ENCODE measurements around the gene MT1HL1.

MT1HL1 gene

DNA sequence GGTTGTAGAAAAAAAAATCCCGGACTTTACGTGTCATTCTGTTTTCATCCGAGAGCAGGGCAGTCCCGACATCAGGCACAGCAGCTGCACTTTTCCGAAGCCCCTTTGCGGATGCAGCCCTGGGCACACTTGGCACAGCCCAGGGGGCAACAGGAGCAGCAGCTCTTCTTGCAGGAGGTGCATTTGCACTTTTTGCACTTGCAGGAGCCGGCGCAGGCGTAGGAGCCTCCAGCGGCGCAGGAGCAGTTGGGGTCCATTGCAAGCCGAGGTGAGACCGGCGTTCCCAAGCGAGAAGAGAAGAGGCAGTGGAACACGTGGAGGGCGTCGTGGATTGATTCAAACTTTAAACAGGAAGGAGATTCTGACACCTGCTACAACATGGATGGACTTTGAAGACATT, at the start of gene MT1HL1:
MT1HL1 (minus strand) TSS at position 326 of the 400 bp plus-strand sequence; CDS start at position 257, 69 bp downstream.
- DNase-seq (ENCODE audit: low spot score): no peak

DNA sequence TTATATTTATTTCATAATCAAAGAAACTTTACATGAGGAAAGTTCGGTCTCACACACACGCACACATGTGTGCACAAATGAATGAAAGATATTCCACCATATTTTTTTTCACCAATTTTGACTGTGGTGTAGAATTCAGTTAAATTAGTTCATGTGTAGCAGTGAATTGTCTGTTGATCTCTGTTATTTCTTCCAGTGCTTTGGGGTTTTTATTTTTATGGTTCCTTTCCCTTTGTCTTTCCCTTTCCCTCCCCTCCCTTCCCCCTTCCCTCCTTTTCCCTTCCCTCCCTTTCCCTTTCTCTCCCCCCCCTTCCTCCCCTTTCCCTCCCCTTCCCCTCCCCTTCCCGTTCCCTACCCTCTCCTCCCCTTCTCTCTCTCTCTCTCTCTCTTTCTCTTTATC, 46.7 kb upstream of the MT1HL1 start:
- DNase-seq (ENCODE audit: low spot score): no peak

DNA sequence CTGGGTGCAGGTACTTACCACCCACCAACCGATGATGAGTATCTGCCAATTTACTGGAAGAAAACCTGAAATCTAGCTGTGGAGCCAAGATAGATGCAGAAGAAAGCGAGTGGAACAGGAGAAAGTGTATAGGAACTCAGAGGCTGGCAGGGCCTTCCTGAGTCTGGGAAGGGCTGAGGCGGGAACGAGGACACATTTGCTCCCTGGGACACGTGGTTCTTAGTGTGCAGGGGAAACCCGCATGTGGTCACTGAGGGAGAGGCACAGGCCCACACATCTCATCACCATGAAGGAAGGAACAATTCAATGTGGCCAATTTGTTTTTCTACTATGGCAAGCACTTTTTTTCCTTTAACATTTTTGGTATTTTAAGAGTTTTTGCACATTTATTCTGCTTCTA, 45.9 kb upstream of the MT1HL1 start:
- DNase-seq (ENCODE audit: low spot score): no peak

DNA sequence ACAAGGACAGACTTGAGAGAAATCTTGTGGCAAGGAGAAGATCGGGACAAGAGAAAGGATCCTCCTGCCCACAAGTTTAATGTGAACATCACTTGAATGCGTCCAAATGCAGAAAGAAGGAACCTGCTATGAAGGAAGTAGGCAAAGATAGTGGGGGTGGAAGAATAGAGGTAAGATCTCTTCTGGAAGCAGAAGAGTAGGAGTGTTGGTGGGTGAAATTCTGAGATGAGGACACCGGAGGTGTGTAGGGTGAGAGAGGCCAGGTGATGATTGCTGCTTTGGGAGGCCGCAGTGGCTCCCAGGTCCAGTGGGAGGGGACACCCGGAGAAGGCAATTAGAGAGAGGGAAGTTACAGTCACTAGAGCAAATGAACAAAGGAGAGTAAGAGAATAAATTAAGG, 44.6 kb upstream of the MT1HL1 start:
- DNase-seq (ENCODE audit: low spot score): no peak

DNA sequence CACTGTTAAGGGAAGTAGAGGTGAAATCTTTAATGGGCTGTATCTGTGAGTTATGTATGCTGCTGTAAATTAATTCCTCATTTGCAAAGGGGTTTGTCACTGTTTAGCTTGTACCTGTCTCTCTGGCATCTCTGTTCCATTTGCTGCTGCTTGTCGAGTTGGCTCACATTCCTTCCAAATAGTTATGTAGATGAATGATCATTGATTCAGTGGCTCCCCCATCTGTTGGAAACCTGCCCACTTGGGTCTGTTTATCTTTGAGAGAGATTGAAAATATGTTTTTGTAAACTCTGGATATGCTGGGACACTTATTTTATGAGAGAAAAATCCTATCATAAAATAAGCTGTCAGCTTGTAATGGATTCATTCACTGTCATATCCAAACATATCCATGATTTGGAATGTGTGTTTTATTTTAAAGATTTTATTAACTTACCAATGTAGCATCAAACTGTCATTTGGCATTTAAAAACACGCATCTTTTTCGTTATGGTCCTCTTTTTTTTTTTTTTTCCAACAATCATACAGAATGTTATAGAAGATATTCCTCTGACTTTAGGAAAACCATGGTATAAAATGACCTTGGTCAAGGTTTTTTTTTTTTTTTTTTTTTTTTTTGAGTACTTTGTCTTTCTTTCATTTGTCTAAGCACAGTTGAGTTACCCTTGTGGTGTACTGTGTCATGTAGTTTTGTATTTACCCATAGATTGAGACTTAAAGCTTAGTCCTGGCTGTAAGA, 41.2 kb upstream of the MT1HL1 start:
- no peak for DNase-seq (ENCODE audit: low spot score)

DNA sequence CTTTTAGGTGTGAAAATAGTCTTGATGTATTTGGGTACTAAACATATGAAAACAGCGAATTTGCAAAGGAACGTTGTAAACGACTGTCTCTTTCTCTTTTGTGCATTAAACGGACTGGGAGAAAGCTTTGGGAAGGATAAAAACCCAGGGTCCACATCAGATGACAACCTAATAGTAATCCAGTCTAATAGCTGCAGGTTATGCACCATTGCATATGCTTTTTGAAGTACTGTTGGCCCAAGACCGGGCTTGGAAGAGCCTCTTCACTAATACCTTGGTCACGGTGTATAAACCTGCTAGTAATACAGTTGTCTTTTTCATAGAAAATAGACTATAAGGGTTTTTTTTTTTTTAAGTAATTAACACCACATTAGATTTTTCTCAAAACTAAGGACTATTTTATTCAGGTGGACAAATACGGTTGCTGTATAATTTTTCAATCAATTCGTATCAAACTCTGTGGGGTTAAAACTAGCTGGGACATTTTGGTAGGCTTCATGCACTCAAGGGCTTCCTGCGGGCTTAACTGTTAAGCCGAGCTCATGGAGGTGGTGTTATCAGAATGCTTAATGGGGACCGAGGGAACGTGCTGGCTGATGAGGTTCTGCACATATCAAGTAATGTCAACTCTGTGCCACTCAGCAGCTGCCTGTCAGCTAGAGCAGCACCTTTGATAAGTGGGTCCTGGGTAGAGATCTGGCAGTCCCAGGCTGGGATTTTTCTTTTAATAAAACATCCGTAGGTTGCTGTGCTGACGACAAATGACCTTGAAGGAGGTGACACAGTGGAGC, 39.8 kb upstream of the MT1HL1 start:
- DNase-seq (ENCODE audit: low spot score): no peak

DNA sequence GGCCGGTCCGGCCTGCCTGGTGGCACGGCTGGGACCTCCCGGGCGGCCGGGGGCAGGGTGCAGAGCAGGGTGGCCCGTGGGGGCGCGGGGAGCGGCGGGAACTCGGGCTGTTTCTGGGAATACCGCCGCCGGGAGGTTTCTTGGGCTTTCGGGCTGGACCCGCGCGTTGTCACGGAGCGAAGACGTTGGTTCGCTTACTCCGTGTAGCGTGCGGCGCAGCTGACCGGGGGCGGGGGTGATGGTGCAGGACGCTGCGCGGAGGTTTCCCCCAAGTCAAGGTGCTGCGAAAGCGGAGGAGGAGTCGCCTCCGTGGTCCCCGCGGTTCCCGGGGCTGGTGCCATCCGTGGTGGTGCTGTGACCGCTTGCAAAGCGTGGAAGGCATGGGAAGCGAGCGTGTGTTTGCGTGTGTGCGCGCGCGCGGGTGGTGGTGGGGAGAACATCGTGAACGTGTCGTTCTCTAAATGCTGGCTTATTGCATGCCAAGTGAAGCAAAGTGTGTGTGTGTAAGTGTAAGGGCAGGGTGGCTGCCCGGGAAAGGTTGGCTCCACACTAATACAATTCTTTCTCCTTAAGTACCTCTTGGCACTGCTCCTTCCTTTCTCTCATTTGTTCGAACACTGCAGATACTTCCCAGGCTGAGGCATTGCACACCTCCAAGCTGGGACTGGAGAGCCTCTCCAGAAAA, 38.8 kb upstream of the MT1HL1 start:
- DNase-seq (ENCODE audit: low spot score): no peak

DNA sequence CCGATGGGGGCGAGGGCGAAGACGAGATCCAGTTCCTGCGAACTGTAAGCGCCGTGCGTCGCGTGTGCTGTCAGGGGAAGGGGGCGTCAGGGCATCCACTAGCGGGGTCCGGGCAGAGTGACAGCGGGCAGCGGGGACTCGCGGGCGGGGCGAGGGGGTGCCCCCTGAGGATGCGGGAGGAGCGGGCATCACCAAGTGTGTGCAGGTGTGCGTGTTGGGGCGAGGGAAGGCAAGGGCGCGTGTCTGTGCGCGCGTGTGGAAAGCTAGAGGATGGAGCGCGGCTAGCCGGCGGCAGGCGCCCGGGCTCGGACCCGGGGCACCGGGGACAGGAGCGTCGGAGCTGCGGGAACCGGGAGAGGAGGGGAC, 38.3 kb upstream of the MT1HL1 start:
- no peak for DNase-seq (ENCODE audit: low spot score)

DNA sequence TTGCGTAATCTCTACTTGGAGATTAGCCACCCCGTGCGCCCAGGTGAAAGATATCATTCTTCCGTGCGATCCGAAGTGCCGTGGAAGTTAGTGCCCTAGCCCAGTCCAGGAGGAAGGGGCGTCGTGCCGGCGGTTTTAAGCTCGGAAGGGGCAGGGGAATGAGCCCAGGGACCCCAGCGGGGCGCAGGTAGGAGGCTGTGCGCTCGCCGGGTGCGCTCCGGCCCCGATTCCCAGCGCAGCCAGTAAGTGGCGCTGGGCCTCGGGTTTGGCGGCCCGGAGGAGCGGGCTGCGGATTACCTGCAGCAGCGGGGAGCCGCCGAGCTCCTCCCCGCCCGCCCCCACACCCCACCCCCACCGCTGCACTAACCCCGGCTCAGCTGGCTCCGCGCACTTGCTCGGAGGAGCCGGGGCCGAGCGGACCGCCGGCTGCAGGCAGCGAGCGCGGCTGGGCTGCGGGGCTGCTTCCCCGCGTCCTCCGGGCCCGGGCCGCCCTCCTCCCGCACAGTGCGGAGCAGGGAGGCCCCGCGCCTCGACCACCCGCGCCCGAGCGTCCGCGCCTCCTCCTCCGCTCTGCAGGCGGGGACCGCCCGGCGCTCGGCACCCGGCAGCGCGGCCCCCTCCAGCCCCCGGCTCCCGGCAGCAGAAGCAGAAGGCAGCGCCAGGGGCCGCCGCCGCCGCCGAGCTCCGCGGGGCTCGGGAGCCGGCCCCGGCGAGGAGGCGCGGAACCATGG, 37.7 kb upstream of the MT1HL1 start, which contains the start of gene RYR2:
RYR2 (plus strand) TSS at position 390 of the 731 bp plus-strand sequence; CDS start at position 728, 338 bp downstream.
- DNase-seq (ENCODE audit: low spot score): no peak

DNA sequence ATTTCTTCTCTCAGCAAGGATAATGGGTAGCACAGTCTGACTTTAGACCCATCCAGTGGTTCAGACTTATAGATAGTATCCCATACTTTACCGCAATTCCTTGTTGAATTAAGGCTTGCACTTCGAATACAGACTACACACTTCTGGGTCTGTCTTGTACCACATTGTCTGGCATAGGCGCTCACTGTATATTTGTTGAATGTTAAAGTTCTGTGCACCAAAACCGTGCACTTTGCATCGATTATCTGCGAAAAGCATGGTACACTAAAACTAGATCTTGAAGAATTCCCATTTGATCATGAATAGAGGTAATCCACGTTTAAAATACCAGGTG, 37.2 kb upstream of the MT1HL1 start:
- no peak for DNase-seq (ENCODE audit: low spot score)

DNA sequence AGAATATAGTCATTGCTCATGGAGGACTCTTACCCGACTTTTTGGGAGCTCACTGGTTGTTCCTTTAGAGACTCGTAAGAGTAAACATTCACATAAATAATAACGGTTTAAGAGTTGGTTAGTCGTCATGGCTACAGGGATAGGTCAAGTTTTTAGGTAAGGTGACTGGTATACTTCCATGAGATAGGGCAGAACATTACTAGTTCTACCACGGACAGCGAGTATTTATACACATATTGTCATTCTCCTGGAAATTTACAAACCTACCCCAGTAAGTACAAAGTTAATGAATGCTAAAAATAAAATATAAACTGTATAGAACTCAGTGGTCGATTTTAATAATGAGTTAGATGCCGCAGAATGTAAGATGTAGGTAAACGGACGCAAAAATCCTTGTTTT, 36.6 kb upstream of the MT1HL1 start:
- no peak for DNase-seq (ENCODE audit: low spot score)

DNA sequence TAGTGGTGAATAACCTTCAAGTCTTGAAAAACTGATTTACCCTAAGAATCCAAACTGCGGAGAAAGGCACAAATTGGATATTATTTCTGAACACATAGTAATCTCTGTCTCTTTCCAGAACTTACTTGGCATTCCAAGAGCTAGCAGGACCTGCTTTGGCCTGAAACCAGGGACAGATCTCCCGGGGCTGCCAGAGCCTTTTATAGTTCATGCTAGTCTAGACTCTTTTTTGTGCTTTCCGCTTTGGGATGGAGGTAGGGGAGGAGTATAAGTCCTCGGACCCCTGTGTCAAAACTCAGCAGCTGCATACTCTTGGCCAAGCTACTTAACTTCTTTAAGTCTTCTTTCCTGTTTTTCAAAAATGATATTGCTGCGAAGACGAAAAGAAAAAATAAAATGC, 34.0 kb upstream of the MT1HL1 start:
- DNase-seq (ENCODE audit: low spot score): no peak

DNA sequence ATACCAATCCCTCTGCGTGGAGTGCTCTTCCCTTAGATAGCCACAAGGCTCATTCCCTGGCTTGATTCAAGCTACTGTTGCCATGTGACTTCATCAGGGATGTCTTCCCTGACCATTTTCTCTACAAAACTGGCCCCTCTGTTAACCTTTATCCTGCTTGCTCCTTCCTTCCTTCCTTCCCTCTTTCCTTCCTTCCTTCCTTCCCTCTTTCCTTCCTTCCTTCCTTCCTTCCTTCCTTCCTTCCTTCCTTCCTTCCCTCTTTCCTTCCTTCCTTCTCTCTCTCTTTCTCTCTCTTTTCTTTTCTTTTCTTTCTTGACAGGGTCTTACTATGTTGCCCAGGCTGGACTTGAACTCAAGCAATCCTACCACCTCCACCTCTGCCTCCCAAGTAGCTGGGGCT, 31.5 kb upstream of the MT1HL1 start:
- no peak for DNase-seq (ENCODE audit: low spot score)

DNA sequence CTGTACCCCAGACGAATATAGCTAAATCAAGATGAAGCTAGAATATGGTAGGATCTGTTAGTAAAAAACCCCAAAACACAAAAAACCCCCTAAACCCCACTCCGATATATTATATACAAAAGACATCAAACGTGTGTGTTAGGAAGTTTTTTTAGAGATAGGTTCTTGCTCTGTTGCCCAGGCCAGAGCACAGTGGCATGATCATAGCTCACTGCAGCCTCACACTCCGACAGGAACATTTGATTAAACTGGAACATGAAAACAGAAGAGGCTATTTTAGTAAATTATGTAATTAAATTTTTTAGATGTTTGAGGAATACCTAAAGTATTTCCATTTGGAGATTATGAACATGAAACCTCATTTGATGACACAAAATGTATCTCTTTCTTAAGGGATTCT, 29.6 kb upstream of the MT1HL1 start:
- DNase-seq (ENCODE audit: low spot score): no peak

DNA sequence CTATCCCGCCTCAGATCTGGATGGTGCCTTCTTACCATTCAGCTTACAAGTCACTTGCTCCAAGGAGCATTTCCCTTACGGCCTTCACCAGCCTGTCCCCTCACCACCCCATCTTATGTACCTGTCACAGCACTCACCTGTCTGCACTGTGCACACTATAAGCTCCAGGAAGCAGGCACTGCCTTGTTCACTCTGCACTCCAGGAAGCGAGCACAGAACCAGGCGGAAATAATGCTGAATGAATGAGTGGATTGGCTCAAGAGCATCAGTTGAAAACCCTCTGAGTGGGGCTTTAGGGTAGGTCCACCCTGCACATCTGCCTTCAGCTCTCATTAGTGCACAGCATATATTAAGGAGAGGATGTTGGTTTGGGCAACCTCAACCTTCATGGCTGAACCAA, 28.8 kb upstream of the MT1HL1 start:
- DNase-seq (ENCODE audit: low spot score): no peak

DNA sequence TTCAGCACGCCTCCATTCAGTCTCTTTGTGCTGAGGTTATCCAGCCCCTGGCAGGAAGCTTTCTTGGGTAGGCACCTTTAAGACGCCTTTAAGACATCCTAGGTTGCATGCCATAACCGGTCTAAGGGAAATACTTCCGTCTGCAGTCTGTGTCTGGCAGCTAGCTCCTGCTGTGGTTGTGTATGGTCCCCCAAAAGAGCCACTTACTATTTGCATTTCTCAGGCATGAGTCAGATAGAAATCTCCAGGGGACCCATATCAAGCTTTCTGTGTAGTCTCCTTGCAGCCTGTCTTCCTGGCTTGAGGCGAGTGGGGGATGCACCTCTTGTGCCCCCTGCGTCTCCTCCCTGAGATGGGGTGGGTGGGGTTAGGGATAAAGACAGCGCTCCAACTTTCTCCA, 27.8 kb upstream of the MT1HL1 start:
- no peak for DNase-seq (ENCODE audit: low spot score)

DNA sequence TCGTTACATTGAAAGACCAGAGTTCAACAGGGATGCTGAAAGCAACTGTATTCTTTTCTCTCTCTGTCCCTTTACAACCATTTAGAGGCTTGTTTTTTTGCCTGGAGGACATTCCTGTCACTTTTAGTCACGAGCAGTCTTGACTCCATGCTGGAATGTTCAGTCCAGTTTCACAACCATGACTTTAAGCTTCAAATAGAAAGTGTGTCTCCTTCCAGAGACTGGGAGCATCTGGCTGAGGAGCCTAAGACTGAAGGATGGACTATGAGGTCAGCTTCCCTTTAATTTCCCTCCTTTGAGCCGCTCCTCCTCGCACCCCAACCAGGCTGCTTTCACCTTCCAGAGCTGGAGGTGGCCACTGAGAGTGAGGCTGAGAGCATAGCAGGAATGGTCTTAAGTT, 27.2 kb upstream of the MT1HL1 start:
- no peak for DNase-seq (ENCODE audit: low spot score)

DNA sequence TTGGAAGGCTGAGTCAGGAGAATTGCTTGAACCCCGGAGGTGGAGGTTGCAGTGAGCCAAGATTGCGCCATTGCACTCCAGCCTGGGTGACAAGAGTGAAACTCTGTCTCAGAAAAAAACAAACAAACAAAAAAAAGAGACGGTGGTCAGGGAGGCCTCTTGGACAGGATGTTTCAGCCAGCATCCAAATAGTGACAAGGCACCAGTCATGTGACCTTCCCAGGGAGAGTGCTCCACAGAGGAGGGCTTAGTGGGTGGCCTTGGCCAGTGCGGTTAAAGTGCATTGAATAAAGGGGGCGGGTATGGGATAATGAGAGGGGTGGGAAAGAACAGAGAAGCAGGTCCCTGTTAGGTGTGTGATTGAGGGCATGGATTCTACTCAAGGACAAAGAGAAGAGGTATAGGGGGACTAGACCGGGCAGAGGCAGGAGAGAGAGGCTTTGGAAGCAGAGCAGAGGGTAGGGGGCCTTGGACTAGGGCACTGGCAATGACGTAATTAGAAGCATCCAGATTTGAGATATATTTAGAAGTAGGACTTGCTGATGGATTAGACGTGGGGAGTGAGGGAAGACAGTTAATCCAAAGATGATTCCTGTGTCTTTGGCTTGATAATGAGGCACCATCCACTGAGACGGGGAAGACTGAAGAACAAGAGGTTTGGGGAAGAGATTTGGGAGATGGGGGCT, 25.8 kb upstream of the MT1HL1 start:
- no peak for DNase-seq (ENCODE audit: low spot score)

DNA sequence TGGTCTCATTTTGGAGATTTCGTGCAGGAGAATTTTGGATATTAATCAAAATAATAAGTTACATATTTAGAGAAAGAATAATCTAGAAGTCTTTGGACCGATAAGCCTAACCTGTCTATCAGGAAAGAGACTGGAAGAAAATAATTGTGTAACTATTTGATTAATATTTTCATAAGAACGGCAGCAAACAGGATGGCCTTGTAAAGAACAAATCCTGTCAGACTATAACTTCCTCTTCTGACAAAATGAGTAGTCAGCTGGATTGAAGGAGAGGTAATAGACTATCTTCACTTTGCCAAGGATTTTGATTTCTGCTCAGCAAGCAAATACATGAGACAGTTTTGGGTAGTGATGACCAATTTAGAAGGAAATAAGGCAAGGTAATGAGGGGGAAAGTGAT, 25.0 kb upstream of the MT1HL1 start:
- DNase-seq (ENCODE audit: low spot score): no peak

DNA sequence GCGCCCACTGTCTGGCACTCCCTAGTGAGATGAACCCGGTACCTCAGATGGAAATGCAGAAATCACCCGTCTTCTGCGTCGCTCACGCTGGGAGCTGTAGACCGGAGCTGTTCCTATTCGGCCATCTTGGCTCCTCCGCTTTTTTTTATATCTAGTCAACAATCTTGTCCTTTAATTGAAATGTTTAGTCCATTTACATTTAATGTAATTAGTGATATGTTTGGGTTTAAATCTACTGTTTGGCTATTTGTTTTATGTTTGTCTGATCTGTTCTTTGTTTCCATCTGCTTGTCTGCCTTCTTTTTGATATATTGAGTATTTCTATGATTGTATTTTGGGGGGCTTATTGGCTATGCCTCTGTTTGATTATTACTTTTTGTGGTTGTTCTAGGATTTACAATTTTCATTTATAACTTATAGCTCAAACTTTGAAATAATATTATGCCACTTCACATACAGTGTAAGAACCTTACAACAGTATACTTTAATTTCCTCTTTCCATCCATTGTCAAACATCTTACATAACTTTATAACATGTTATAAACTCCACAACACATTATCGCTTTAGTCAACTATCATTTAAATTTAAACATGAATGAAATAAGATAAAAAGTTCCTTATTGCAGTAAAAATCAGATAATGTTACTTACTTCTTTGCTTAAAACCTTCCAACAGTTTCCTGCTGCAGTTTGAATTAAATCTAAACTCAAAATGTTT, 21.3 kb upstream of the MT1HL1 start:
- no peak for DNase-seq (ENCODE audit: low spot score)

DNA sequence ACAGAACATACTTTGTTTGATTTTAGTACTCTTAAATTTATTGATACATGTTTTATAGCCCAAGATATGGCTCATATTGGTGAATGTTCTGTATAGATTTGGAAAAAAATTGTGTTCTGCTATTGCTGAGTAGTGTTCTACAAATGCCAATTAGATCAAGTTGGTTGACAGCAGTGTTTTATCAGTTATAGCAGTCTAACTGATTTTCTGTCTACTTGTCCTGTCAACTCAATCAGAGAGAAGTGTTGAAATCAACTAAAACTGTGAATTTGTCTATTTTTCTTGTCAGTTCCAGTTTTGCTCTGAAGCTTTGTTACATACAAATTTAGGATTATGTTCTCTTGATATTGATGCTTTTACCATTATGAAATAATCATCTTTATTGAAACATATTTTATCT, 14.7 kb upstream of the MT1HL1 start:
- DNase-seq (ENCODE audit: low spot score): no peak
